Measurements from ENCODE around the gene POU6F2.

POU6F2 gene

DNA sequence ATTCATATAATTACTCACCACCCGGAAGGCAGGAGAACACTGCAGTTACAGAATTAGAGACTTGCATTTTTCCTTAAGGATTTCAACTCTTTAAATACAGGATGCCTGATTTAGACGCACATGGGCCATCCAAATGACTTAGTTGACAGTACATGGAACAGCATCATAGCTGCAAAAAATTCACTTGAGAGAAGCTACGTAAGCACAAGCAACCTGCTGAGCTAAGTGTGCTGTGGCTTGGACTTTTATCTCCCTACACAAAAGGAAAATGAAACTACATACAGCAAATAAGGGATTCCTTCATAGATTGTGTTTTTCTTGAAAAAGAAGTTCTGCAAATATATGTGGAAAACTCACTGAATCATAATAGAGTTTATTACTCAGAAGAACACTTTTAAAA, 152.6 kb downstream of the POU6F2 start:
- no peak for DNase-seq

DNA sequence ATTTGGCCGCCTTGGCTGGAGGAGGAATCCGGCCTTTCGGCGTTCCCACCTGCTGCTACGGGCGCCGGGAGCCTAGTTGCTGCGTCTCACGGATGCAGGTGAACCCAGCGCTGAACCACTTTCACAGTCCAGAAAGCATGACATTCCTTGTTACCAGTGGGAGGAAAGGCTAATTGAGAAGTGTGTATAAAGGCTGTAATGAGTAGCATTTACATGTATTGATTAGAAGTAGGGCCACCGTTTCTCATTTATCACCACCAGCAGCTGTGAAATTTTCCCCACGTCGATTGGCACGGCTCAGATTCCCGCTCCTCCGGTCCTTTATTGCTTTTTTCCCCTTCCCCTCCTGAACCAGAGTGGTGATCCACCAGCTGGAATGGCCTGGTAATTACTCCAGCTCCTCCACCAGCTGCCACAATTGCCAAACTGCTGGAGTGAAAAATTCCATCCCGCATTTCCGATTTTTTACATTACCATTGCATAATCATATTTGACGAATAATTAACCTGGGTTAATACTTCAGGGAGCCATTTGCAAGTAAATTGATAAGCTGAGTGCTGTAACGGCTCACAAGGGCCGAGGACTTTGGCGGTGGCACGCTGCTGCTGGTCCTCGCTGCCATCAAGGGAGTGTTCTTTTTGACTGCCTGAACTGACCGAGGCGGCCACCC, 153.3 kb downstream of the POU6F2 start:
- no peak for DNase-seq

DNA sequence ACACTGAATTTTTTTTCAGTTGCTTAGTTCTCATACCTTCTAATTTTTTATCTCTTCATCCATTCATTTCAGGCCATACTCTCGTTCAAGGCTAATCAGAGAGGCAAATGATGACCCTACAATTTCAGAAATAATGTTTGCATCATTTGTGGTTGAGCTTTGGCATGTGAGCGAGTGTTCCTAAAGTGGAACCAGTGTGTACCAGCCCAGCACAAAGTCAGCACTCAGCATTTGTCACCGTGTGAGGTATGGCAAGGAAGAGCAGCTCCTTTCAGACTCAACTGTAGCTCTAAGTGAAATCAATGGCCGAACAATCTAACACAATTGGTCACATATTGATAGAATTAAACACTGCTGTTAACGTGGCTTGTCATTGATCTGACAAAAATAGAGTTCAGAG, 154.6 kb downstream of the POU6F2 start:
- no peak for DNase-seq

DNA sequence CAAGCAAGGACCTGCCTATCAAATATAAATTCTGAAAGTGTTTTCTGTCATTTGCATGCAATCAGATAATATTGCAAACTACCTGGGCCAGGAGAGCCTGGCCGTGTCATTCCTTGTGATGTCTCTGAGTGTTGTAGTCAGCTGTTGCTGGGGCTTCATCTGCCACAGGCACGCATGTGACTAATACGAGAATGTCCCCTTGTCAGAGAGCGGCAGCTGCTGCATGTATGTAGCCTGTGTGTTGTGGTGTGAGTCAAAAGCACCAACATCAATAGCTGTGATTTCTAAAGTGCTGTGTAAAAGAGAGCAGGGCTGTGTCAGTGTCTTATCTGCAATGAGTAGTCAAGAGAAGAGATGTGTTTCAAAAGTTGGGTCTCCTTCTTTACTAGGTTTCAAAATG, 155.4 kb downstream of the POU6F2 start:
- no peak for DNase-seq

DNA sequence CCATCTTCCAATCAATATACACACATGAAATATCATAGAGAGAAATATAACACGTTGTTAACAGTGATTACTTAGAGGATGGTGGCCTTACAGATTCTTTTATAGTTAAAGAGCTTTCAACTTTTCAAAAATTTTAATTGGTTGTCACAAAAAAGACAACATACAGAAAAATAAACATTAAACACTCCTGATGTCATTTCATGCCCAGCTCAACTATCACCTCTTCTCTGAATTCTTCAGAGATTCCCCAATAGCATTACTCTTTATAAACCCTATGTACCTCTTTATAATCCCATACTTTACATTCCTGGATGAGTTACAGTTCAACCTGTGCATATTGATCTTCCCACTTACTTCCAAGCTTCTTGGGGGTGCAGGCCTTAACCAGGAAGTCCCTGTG, 159.8 kb downstream of the POU6F2 start:
- no peak for DNase-seq

DNA sequence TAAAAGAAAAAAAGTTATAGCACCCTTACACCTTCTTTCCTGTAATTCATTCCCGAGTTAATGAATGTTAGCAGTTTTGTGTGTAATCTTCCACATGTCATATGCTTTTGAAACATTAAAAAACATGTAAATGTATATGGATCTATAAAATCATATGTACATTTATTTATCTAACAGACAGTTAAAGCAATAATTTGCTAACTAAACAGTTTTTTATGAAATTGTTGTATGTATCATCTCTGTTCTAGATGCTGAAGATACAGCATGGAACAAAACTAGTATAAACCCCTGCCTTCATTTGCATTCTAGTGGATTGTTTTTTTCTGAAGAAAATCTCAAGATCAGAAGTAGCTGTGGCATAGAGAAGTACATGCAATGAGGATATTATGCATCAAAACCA, 165.0 kb downstream of the POU6F2 start:
- DNase-seq, result no peak

GRCh38 chr7:39144420-39144819, 166.7 kb downstream of the POU6F2 start:
- no peak for DNase-seq

GRCh38 chr7:39145283-39145682, 167.6 kb downstream of the POU6F2 start:
- DNase-seq, result no peak

DNA sequence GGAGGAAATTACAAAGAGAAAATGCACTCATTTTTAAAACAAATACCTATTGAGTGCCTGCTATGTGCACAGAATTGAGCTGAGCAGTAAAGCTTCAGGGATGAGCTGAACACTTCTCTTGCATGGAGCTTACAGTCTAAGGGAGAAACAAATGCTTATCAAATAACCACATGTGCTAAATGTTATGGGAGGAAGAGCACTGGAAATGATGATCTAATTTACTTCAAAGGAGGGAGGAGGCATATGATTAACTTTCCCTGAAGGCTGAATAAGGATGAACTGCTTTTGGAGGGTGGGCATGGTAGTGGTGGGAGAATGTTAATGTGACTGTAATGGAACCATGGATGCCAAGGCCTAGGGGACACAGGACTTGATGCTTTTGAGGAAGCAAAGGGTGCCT, 168.2 kb downstream of the POU6F2 start:
- no peak for DNase-seq

GRCh38 chr7:39152701-39153100, 175.0 kb downstream of the POU6F2 start:
- DNase-seq, result no peak

- no peak for DNase-seq
Observed at GRCh38 chr7:39153113-39153512, 175.4 kb downstream of the POU6F2 start.

DNA sequence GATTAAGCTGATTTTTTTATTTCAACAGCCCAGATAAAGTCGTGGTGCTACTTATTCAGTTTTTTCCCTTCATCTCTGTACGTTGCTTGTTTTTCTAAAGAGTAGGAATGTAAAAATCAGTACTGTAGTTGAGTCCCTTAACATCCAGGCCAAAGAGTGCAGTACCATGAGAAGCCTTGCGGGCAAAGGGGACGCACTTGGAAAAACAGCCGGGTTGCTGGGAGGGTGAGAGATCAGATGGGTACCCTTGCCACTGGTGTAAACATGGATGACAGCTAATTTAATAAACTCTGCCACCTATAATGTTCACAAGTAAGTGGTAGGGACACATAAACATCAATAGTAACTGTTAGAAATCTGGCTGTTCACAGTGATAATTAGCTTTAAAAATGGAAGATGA, 175.9 kb downstream of the POU6F2 start:
- no peak for DNase-seq

- no peak for DNase-seq
Observed at GRCh38 chr7:39154815-39155214, 177.1 kb downstream of the POU6F2 start.

GRCh38 chr7:39158367-39158766, 180.7 kb downstream of the POU6F2 start:
- no peak for DNase-seq

DNA sequence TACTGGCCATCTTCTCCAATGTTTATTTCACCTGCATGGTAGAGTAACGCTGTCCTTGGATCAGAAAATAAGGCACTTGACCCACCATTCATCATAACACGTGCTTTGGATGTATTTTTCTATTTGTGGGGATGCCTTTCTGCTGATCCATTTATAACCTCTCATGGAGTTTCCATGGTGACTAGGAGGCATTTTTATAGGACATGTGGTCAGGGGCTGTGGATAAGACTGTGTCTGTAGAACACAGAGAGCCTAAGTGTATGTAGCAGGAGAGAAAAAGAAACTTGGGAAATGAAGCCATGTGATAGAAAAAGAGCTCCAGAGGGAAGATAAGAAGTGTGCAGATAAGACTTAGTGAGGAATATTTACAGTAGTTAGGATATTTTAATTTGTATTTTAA, 184.2 kb downstream of the POU6F2 start:
- no peak for DNase-seq

GRCh38 chr7:39164887-39165286, 187.2 kb downstream of the POU6F2 start:
- DNase-seq, result no peak

DNA sequence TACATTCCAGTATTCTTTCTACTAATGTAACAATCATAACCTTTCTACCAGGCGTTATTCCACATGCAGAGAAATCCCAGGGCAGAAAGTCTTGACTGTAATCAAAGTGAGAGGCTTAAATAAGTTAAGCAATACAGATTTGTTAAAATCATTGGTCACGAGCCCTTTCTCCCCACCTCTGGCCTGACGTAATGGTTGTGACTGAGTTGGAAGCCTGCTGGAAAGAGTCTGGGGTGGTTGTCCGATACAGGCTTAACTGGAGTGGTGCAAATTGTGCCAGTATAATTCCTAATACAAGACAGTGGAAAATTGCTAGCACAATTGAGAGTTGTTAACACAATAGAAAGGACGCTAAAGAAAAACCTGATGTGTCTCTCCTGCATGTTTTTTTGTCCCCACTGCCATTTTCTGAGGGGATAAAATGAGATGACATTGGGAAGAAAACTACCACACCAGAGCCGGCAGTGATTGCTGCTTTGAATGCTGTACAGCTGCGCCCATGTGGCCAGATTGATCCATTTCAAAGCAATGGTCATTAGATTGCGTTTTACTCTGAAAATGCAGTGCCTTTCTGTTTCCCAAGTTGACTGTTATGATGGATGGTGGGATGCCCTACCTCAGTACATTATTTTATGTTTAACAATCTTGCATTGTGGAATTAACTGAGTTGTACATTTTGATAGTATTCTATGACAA, 190.8 kb downstream of the POU6F2 start:
- DNase-seq, result no peak

DNA sequence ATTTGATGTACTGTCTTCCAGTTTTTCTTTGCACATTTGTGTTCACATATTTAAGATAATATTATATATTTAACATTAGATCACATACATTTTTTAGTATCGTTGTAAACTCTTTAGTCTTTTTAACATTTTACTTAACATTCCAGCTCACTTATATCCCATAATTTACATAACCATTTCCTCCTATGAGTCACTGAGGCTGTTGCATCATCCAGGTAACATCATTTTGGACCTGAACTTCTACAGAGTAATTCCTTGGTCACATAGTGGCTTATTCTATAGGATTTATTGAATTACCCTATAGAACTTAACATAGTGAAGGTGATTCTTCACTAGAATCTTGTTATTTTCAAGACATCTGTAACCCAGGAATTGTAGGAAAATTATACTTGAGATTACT, 194.4 kb downstream of the POU6F2 start:
- no peak for DNase-seq

DNA sequence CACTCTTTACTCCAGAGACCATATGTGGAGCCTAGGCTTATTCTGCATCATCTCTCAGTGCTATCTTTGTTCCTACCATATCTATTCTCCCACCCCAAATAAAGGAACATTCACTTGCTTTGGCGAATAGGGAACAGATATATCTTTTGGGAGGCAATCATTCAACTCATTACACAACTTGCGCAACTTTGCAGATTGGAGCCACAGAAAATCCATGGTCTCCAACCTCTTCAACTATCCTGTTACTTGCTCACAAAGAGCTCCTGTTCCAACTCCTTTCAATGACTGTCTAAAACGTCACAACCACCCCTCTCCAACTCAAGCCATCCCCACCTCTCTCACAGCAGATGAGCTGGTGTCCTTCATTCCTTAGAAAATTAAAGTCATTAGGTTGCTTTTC, 203.7 kb downstream of the POU6F2 start:
- DNase-seq, result no peak

- no peak for DNase-seq
Observed at GRCh38 chr7:39183796-39184195, 206.1 kb downstream of the POU6F2 start.

DNA sequence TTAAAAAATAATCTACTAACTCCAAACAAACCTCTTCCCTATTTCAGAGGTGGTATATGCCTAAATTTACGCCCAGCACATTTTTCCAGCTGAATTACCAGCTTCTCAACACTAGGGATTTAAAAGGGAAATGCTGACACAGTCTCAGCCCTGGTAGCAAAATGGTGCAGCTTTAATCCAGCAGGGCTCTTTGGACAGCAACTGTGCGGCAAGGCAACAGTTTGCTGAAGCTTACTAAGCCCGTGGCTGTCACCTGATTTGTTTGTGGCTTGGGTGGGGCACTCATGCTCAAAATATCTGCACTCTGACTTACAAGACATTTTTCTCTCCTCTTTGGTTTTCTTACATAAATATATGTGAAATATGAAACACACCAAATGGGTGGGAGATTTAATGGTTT, 206.7 kb downstream of the POU6F2 start:
- DNase-seq, result no peak

DNA sequence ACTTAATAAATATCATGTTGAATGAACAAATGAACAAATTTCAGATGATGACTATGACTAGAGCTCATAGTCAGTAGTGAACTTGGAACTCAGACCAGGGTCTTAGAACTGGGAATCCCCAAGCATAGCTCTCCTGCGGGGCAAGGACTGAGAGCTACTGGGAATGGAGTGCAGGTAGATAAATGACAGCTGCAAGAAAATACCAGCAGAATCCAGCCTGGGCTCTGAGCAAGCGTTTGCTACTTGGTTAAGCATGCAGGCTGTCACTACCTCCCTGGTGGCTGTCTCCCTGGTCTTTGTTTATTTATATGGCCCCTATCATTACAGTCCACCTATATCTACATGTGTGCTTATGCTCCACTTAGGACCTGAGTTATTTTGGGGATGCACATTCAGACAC, 208.4 kb downstream of the POU6F2 start:
- no peak for DNase-seq

- no peak for DNase-seq
Observed at GRCh38 chr7:39186671-39187070, 209.0 kb downstream of the POU6F2 start.

GRCh38 chr7:39187130-39187529, 209.4 kb downstream of the POU6F2 start:
- no peak for DNase-seq

DNA sequence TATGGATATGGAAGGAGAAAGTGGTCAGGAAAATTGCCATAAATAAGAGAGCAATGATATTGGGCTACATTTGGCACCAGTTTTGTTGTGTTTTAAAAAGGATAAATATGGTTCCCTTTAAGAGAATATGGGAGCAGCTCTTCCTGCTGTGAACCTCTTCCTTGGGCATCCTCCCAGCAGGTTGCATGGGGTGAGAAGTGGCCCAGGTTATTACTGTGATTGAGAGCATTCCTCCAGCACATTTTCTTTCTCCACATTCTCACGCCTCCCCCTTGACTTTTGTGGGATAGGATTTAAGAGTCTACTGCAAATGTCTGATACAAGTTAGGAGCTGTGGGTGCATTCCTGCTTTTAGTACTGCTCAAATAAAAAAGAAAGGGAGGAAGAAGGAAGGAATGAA, 214.8 kb downstream of the POU6F2 start:
- no peak for DNase-seq
